ENCODE results near the gene AIRE. TPM values are rescaled to one million over a fixed set of nuclear protein-coding genes. Genes with fewer than 3 reads are reported as not detected.

The AIRE gene
- total RNA-seq, 1 donor from 2014 or later = not detected

DNA sequence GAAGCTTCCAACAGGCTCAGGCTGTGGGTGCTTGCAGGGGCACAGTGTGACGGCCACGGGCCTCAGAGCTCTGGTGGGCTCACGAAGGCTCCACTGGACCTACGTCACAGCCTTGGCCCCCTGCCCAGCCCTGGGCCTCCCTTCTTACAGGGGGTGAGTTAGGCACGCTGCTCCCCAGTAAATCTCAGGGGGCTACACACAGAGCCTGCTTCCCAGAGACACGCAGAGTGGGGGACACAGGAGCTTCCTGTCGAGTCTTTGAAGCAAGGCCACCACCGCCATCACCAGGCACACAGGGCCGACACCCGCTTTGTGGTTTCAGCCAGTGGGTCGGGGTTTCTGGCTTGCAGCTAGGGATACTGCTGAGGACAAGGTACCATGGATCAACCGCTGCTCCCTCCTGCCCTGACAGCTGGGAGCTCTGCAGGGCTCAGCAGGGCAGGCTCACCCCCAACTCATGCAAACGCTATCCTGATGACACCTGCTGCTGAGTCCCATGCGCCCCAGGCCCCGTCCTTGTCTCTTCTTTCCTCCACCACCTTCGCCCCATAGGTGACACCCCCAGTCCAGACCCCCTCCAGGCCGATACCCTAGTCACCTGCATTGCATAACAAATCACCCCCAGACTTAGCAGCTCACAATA is 59.0 kb downstream of the AIRE start:
- Mint-ChIP-seq H3K9me3 (no peaks in the 10 kb centered on the region), H3K4me3 (no peak overlapping the region), H3K27me3 (ENCODE audit: insufficient read depth, low read depth) (peaks cover 5% of the 10 kb centered on the region), H3K36me3 (no peaks in the 10 kb centered on the region), H3K27ac (peak overlapping the region; percentile 72), H3K4me1 (peaks cover 8% of the 10 kb centered on the region)
- H3K9ac ChIP-seq = no peak overlapping the region
- H3K4me1 ChIP-seq = no peaks in the 10 kb centered on the region
- H3K79me2 ChIP-seq (ENCODE audit: low read depth) = no peaks in the 10 kb centered on the region
- no peak overlapping the region for H2AFZ ChIP-seq (replicated peaks)
- H3K27ac ChIP-seq = no peak overlapping the region
- no peak overlapping the region for H3K4me3 ChIP-seq
- H4K20me1 ChIP-seq (ENCODE audit: low read depth) = no peaks in the 10 kb centered on the region
- TF ChIP-seq EZH2phosphoT487 (IDR thresholded peaks at IDR 0.05) = no peak
- no peak for TF ChIP-seq EZH2 (IDR thresholded peaks at IDR 0.05)
- TF ChIP-seq, protein P1, sequence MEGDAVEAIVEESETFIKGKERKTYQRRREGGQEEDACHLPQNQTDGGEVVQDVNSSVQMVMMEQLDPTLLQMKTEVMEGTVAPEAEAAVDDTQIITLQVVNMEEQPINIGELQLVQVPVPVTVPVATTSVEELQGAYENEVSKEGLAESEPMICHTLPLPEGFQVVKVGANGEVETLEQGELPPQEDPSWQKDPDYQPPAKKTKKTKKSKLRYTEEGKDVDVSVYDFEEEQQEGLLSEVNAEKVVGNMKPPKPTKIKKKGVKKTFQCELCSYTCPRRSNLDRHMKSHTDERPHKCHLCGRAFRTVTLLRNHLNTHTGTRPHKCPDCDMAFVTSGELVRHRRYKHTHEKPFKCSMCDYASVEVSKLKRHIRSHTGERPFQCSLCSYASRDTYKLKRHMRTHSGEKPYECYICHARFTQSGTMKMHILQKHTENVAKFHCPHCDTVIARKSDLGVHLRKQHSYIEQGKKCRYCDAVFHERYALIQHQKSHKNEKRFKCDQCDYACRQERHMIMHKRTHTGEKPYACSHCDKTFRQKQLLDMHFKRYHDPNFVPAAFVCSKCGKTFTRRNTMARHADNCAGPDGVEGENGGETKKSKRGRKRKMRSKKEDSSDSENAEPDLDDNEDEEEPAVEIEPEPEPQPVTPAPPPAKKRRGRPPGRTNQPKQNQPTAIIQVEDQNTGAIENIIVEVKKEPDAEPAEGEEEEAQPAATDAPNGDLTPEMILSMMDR (IDR thresholded peaks at IDR 0.05) = no peak
- DNase-seq (ENCODE audit: low spot score) = no peak
- no peak overlapping the region for H3K4me2 ChIP-seq
- H3K27me3 ChIP-seq = no peaks in the 10 kb centered on the region
- H3K36me3 ChIP-seq = no peaks in the 10 kb centered on the region
- peaks cover 4% of the 10 kb centered on the region for H3F3A ChIP-seq (ENCODE audit: low read depth)
- H3K9me3 ChIP-seq (ENCODE audit: low read depth) = no peaks in the 10 kb centered on the region

DNA sequence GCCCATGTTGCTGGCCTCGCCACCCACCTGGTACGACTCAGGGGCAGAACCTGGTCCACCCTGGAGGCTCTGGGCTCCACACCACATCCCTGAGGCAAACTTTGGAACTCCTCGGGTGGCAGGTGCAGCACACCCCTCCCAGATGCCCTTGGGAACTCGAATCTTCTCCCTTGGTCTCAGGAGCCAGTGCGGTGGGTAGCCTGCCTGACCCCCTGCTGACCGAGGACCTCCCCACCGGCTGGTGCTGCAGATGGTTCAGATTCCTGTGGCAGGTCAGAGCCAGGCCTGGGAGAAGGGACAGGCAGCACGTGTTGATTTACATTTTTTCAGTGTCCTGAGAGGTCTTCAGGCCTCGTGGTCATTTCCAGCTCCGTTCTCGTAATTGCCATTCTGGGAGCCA is 59.8 kb downstream of the AIRE start:
- Mint-ChIP-seq H3K9me3 (no peaks in the 10 kb centered on the region), H3K4me3 (no peak overlapping the region)

DNA sequence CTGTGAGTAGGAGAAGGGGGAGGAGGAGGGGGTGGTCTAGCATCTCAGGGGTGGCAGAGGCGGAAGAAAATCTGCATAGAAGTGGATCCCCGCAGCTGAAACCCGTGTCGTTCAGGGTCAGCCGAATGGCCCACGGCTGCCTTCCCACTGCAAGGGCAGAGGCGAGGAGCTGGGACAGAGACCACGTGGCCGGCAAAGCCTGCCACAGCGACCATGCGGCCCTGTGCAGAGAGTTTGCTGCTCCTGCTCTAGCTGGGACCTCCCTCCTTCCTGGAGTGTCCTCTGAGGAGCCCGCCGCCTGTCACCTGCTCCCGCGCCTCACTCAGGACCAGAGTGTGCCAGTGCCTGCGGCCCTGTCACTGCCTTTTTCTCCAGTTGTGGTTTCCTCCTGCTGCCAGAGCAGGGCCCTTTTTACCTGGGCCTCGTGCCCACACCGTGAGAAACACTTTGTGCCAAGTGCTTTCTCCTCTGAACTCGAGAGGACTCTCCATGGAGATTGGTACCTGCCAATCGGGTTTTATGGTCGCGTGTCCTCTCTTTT is 62.3 kb downstream of the AIRE start:
- H3K4me1 Mint-ChIP-seq = no peaks in the 10 kb centered on the region
- H3K9me3 Mint-ChIP-seq = no peaks in the 10 kb centered on the region
- H3K4me3 Mint-ChIP-seq = no peak overlapping the region
- Histone ChIP-seq H3K4me2 (no peak overlapping the region), H3F3A (ENCODE audit: low read depth) (no peaks in the 10 kb centered on the region), H3K9me3 (ENCODE audit: low read depth) (no peaks in the 10 kb centered on the region), H3K79me2 (ENCODE audit: low read depth) (no peaks in the 10 kb centered on the region), H4K20me1 (ENCODE audit: low read depth) (no peaks in the 10 kb centered on the region), H3K9ac (no peak overlapping the region), H3K36me3 (no peaks in the 10 kb centered on the region), H3K27ac (no peak overlapping the region), H2AFZ (replicated peaks) (no peak overlapping the region), H3K27me3 (no peaks in the 10 kb centered on the region), H3K4me3 (no peak overlapping the region), H3K4me1 (no peaks in the 10 kb centered on the region)
- no peak for DNase-seq (ENCODE audit: low spot score)
- no peak overlapping the region for H3K27ac Mint-ChIP-seq
- H3K27me3 Mint-ChIP-seq (ENCODE audit: insufficient read depth, low read depth) = peaks cover 3% of the 10 kb centered on the region
- H3K36me3 Mint-ChIP-seq = no peaks in the 10 kb centered on the region
- no peak for TF ChIP-seq EZH2 (IDR thresholded peaks at IDR 0.05)
- TF ChIP-seq, protein P1 (IDR thresholded peaks at IDR 0.05) = no peak
- TF ChIP-seq EZH2phosphoT487 (IDR thresholded peaks at IDR 0.05) = no peak

More for the DNA sequence above, 59.8 kb downstream of the AIRE start:
- no peak overlapping the region for H3K9ac ChIP-seq
- Mint-ChIP-seq H3K36me3 (no peaks in the 10 kb centered on the region), H3K27me3 (ENCODE audit: insufficient read depth, low read depth) (peaks cover 3% of the 10 kb centered on the region), H3K4me1 (peaks cover 2% of the 10 kb centered on the region), H3K27ac (no peak overlapping the region)
- H3K4me3 ChIP-seq = no peak overlapping the region
- no peak overlapping the region for H2AFZ ChIP-seq (replicated peaks)
- no peaks in the 10 kb centered on the region for H4K20me1 ChIP-seq (ENCODE audit: low read depth)
- no peak for DNase-seq (ENCODE audit: low spot score)
- no peaks in the 10 kb centered on the region for H3K79me2 ChIP-seq (ENCODE audit: low read depth)
- H3K4me1 ChIP-seq = no peaks in the 10 kb centered on the region
- no peaks in the 10 kb centered on the region for H3F3A ChIP-seq (ENCODE audit: low read depth)
- no peaks in the 10 kb centered on the region for H3K36me3 ChIP-seq
- TF ChIP-seq EZH2phosphoT487 (IDR thresholded peaks at IDR 0.05) = no peak
- no peak for TF ChIP-seq EZH2 (IDR thresholded peaks at IDR 0.05)
- no peak overlapping the region for H3K27ac ChIP-seq
- no peaks in the 10 kb centered on the region for H3K27me3 ChIP-seq
- no peaks in the 10 kb centered on the region for H3K9me3 ChIP-seq (ENCODE audit: low read depth)
- no peak overlapping the region for H3K4me2 ChIP-seq

Small RNA genes within 50 kb of the gene (small RNA-seq; reads per million reads assigned to genes)
- gene AP001059.3 = not detected

Other genes starting within 250 kb of the AIRE start
- gene PWP2, start 178.5 kb upstream of the AIRE start, total RNA-seq (ENCODE audit: low replicate concordance) = 6.9 and 9.8 TPM in 2 replicates
- gene GATD3, start 152.2 kb upstream of the AIRE start, total RNA-seq (ENCODE audit: low replicate concordance) = 12.5 and 15.5 TPM in 2 replicates
- 0.22 and 0.25 TPM in 2 replicates for gene ICOSLG, start 44.9 kb upstream of the AIRE start, total RNA-seq (ENCODE audit: low replicate concordance)
- not detected in 2 replicates for gene DNMT3L, start 24.0 kb upstream of the AIRE start, total RNA-seq (ENCODE audit: low replicate concordance)
- 48.7 and 126 TPM in 2 replicates for gene PFKL, start 14.2 kb downstream of the AIRE start, total RNA-seq (ENCODE audit: low replicate concordance)
- 7.5 and 17.9 TPM in 2 replicates for gene CFAP410, start 53.5 kb downstream of the AIRE start, total RNA-seq (ENCODE audit: low replicate concordance)
- gene TRPM2, start 67.7 kb downstream of the AIRE start, total RNA-seq (ENCODE audit: low replicate concordance) = 0.28 TPM in 1 of 2 replicates, not detected in the other
- gene LRRC3, start 169.6 kb downstream of the AIRE start, total RNA-seq (ENCODE audit: low replicate concordance) = 2.5 and 4.9 TPM in 2 replicates